ENCODE measurements around the gene POLA1.
A peak's percentile ranks its signal among the peaks of the same experiment; 100 is the strongest.
"Not testable (repeated sequence)": the region's sequence is repeated elsewhere in the genome, so short reads cannot be mapped to it uniquely, and the experiment has no call there.

The POLA1 gene

DNA sequence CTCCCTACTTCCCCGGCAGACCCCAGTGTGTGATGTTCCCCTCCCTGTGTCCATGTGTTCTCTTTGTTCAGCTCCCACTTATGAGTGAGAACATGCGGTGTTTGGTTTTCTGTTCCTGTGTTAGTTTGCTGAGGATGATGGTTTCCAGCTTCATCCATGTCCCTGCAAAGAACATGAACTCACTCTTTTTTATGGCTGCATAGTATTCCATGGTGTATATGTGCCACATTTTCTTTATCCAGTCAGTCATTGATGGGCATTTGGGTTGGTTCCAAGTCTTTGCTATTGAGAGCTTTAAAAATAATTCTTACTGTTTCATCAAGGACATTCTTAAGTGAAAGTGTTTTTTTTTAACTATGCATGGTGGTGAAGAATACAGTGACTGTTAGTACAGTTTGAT is 126.1 kb downstream of the POLA1 start:
- not testable (repeated sequence) for DNase-seq

DNA sequence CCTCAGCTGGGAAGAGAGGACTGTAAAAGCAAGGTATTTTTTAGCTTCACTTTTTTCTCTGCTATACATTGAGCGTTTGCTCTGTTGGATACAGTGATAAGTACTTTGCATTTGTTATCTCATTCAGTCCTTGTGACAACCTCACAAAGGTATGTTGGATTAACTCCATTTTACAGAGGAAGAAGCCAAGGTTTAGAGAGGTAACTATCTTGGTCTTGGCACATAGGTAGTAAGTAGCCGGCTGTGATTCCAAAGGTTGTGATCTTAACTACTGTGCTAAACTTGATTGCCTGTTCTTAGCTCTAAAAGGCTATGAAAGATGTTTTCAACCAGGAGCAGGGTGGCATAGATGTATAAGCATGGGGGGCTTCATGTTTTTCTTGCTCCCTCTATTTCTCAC is 134.4 kb downstream of the POLA1 start:
- no peak for DNase-seq

DNA sequence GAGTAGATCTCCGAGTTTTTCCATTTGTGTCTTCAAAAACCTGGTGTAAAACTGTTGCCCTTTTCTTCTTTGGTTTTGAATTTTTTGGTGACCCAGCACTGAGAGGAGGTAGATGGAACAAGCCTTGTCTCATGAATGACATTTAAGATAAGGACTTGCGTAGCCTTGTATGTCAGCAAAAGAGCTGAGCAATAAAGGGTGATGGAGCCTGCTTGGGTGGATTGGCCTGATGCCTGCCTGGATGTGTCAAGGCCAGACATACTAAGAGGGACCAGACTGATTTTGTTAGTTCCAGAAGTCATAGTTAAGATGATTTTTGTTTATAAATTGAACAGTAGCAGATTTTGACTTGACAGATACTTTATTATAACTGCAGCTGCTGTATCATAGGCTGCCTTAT is 134.9 kb downstream of the POLA1 start:
- no peak for DNase-seq

DNA sequence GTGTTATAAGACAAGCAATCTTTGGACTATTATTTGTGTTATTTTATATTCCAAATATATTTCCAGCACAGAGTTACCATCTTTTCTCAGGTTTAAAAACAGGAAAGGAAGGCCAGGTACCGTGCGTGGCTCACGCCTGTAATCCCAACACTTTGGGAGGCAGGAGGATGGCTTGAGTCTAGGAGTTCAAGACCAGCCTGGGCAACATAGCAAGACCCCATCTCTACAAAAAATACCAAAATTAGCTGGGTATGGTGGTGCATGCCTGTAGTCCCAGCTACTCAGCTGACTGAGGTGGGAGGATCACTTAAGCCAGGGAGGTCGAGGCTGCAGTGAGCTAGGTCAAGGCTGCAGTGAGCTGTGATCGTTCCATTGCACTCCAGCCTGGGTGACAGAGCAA is 140.0 kb downstream of the POLA1 start:
- no peak for DNase-seq

DNA sequence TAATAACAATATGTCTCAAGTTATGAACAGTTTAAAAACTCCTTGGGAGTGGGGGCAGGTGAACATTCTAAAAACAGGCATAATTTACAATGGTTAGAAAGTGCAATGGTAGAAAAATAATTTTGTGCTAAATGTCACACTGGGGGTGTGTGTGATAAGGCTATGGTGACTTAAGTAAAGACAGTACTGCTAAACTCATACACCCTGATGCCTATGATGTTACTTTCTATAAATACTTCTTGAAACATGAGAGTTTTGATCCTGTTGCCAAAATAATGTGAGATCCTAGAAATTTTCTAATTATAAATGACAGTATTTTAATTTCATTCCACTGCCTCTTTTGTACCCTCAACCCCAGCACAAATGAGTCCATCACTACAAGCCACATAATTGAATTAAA is 144.2 kb downstream of the POLA1 start:
- DNase-seq: no peak

DNA sequence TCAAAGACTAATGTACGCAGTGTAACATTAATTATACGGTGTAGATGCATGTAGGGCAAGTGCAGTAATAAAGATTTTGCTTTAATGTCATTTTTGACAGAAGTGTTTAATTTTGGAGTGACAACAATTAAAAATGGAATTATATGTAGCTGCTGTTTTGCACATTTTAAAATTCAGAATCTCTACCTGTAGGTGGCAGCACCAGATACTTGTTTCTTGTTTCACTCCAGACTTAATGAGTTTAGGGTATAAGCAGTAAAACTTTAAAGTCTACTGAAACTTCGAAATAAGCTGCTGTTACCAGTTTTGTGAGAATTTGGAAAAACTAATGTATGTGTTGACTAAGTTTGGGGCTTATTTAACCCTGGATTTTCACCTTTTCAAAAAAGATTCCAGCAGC is 144.9 kb downstream of the POLA1 start:
- peak in 1 of 2 experiments; percentile 49 for DNase-seq

DNA sequence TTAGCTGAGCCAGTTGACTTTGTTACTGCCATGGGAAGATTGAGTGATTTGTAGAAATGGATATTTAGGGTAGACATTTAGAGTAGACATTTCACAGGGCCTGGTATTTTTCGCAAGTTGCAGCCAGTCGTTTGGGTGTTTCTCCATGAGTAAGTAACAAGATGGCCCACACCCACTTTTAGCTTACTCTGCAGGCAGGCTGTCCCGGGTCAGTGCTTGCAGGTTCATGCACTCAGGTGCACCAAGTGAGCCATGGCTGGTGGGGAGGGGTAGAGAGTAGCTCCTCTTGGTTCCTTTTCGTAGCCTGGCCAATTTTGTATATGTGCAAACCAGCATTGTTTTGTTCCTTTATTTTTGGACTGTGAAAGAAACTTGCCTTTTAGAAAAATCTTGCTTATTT is 145.6 kb downstream of the POLA1 start:
- no peak for DNase-seq

DNA sequence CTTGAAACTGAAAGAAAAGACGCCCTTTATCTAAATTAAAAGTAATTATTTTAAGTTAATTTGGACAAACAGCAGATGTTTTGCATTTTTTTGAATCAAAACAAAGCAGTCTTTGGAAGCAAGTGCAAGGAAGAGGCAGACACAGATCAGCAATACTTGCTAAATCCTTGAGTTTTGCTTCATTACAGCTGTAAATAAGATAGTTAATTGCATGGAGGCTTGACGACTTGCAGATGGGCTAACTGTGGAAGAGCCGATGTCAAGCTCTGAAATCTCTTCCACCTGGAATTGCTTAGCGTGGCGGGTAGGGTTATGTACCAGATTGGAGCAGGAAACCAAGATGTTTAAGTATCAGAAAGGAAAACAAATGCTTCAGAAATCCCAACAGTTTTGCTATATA is 148.8 kb downstream of the POLA1 start:
- DNase-seq: no peak

DNA sequence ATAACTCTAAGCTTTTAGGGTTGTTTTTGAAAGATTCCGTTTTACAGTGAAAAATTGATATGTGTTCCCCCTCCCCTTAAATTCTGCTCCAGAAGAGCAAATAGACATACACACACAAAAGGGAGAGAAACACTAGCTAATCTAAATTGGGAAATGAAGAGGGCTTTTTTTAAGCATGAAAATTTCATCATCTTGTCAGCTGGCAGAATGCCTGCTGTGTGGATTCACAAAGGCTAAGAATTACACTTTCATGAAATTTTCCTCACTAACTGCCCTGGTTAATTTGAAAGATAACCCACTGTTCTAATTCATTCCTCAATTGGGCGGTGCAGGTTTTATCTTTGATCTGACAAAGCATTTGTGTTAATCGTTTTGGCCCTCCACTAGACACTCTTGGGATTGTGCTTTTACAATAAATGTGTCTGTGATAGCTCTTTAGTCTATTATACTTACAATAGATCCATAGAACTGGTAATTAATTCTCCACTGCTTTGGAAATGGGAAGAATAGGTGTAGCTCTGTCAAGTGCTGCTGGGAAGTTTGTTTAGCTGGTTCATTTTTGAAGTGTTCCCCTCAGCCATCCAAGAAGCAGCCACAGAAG is 152.9 kb downstream of the POLA1 start:
- DNase-seq: no peak

DNA sequence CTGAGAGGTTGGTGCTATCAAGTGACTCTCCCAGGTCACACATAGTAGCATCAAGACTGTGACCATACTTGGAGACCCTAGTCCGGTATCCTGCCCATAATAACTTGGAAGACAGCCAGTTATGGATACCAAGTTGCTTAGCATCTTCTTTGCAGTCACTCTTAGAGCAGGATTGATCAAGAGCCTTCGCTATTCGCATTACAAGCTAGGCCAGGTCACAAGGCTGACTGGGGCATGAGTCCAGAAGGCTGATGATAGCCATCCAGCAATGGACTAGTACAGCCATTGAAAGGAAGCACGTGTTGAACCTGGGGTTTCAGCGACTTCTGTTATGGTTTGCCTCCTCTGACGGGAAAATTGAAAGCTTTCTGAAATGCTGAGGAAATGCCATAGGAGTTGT is 157.6 kb downstream of the POLA1 start:
- DNase-seq: no peak

DNA sequence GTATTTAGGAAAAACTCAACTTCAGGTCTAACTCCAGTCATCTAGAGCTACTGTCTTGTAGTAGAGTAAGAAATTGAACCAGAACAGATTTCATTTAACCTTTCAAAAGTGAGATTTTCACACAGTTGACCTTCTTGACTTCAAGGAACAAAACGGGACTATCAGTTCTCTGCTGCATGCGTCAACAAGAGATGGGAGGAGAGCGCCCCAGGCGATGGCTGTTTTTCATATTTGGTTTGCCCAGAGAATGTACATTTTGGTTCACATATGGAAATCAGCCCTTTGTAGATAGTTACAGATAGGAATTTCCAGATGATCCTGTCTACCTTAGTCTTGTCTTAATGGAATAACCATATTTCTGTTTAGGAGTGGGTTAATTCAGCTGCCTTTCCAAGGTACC is 158.1 kb downstream of the POLA1 start:
- peak in 1 of 2 experiments; percentile 34 for DNase-seq

DNA sequence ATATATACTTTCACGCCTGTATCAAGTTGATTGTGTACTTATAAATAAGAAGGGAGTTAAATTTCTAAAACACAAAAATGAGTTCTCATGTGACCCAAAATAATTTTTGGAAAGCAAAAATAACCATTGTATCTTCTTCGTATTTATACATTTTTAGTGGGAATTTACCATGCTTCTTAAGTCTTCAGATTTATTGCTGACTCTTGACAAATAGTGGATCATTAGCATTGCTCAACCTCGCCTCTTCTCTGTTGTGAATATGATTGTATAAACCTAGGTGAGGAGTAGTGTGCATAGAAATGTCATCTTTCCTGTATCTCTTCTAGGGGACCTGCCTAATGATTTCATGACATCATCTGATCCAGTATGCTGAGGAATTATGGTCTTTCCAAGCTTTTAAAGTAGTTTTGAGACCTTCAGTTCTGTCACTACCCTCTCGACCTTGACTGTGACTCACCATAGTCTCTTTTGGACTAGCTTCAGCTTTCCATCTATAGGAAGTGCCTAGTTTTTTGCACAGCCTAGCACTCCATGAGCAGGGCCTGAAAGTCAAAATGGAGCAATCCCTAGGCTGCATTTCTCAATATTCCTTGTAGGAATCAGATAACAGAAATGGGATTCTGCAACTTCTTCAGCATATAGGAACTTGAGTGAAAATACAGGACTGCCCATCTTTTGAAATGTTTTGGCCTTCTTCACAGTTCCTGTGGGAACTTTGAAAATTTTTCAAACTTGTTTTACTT is 164.5 kb downstream of the POLA1 start:
- DNase-seq: no peak

DNA sequence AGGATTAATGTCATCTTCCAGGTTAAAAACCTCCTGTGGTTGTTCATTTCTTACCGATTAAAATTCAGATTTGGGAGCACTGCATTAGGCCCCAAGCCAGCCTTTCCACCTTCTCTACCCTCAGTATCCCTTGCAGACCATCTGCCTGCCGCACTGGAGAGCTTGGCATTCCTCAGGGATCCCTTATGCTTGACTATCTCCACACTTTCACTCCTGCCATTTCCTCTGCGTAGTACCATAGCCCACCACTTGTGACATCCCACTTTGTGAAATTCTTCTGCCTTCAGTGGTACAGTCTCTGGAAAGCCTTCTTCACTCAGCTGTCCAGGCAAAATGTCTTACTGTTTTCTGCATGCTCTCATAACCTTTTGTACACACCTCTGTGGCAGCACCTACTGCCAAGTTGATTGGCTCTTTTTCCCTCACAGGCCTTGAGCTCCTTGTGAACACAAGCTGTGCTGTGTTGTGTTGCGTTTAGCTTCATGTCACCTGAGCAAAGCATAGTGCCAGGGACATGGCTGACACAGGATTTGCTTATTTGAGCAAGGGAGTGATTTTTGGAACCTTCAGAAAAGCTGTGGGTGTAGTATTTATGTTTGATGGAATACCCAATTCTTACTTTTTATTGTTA is 165.6 kb downstream of the POLA1 start:
- no peak for DNase-seq

DNA sequence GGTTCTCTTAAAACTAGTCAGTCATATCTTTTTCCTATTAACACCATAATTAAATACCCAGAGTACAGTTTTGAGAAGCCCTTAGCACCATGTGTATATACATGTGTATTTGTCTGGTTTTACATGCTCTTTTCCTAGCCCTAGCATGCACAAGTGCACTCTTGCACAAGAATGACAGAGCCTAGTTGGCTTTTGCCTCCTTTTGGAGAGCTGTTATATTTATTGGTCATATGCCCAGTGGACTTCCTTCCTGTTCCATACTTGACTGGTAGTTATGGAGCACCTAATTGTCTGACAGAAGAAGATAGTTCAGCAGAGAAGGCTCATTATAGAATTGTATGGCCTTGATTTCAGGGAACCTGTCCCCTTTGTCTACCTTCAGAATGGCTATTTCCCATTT is 166.4 kb downstream of the POLA1 start:
- DNase-seq: no peak

DNA sequence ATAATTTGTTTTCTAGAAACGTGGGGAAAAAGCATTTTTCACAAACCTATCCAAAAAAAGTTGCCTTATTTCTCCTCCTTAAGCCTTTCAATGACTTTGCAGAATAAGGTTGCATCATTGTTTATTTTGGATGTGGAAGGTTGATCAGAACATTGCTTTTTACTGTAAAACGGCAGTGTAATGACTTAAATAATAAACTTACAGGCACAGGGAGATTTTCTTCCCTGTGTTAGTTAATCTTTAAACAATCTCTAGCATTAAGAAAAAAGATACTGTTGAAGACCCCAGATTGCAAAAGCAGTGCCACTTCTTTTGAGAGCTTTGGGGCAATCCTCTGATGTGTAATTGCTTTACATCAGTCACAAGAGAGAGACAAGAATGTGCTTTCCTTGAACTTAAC is 168.6 kb downstream of the POLA1 start:
- no peak for DNase-seq

DNA sequence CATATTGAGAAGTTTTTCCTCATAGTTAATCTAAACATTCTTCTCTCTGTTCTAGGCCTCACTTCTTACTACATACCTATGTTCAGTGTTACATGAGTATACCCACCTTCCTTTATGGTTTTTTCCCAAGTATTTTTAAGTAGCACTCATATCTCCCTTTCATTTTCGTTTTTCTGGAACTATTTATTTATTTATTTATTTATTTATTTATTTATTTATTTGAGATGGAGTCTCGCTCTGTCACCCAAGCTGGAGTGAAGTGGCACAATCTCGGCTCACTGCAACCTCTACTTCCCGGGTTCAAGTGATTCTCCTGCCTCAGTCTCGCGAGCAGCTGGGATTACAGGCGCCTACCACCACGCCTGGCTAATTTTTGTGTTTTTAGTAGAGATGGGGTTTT is 170.1 kb downstream of the POLA1 start:
- DNase-seq: not testable (repeated sequence)

DNA sequence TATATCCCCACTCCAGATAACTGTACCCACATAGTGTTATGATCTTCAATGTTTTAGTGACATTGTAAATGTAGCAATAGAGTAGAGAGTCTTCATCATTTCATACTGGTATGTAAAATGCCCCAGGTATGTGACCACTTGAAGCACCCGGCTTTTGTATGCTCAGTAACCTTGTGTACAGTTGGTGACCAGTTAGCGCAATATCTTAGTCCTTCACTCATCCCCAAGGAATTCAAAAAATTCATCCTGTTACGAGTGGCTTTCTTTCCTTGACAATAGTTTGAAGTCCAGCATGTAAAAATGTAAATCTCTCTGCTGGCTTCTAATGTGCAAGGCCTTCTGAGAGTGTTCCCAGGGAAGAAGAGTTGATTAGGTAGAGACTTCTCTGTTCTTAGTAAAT is 176.4 kb downstream of the POLA1 start:
- DNase-seq: no peak

DNA sequence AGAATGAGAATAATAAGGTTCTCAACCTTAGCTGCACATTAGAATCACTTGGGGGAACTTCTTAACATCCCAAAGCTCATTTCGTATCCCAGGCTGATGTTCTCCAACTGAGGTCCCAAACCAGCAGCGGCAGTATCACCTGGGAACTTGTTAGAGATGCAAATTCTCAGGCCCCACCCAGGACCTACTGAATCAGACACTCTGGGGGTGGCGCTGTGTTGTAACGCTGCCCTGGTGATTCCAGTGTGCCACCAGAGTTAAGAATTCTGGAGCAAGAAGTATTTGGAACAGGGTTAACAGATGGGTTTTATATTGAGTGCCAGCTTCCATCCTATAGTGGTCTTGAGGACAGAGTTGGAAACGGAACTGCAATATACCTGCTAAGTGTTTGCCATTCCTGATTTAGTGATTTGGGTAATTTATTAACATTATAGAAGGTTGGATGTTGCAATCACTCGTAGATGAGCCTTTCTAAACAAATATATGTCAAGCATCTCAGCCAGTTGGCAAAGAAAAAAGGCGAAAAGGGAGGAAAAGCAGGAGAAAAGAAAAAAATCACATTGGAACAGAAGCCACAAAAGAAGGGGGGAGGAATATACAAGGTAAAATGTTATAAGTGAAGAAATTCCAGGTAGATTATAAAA is 181.0 kb downstream of the POLA1 start:
- peak; percentile 7 to 64 for DNase-seq

DNA sequence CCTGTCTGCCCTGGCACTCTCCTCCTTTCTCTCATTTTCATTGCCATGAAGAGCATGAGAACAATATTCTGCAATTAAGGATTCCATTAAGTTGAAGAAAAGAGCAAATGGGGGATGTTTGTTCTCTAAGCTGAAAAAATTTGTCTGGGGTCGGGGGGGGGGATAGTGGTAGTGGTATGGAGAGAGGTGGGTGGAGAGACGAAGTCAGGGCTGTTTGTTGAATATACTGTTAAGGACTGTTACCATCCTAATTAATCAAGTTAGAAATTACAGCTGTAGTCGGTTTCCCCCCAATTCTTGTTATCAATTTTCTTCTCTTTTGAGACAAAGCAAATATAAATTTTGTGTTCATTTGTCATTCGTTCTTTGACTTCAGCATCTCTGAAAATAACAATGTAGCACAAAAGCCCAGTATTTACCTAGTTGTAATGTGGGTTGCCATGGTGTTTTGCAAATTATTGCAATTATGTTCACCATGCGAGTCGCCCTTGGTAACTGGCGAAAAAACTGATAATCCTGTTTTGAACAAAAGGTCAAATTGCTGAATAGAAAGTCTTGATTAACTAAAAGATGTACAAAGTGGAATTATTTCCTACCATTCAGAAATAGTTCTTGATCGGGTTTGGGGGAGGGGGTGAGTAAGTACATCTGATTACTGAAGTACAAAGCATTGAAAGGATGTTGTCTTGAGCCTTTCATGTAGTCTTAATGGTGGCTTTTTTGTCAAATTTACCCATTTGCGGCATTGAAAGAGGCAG is 183.0 kb downstream of the POLA1 start:
- DNase-seq: no peak

DNA sequence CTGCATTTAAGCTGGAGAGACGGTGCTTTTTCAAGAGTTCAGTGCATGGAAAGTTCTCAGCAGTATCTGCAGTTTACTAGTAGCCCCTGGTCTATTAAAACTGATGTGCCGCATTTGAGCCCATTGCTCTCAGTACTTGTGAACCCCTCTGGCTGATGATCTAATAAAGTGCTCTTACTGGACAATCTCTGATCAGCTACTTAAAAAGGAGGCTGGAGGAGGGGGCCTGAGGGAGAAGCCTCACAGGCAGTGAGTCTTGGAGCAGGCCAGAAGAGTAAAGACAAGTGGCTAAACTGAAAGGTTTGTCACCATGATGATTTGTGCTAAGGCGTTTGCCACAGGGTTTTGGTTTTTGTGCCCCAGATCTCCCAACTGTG is 183.6 kb downstream of the POLA1 start:
- no peak for DNase-seq

DNA sequence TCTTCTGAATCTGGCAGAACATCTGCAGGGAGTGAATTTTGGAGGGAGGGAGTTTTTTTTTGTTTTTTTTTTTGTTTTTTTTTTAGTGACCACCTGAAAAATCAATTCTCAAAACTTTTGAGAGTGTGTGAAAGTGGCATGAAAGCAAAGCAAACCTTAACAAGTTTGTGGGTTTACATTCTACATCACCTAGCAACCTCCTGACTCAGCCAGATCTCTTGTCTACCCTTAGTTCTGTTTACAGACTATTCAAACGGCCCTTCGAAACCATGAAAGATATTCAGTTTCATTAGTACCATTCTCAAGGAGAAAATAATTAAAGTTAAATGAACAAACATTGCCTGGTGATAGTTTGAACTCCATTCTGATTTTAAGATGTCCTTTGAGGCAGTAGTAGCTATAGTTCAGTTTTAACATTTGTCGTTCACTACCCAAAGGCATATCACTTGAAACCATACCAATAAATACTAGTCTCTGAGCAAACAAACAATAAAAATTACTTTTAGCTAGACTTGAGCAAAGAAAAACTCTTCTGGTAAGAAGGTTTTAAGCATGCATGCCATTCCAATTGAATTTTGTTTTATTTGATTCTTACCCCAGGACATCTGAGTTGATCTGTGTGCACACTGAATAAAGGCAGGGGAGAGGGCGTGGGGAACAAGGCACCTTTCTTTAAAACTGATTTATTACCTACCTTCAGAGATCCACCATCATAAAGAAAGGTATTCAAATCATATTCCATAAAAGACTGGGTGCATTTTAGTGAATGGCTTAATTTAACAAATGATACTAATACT is 184.3 kb downstream of the POLA1 start:
- DNase-seq: peak; percentile 6 to 35

DNA sequence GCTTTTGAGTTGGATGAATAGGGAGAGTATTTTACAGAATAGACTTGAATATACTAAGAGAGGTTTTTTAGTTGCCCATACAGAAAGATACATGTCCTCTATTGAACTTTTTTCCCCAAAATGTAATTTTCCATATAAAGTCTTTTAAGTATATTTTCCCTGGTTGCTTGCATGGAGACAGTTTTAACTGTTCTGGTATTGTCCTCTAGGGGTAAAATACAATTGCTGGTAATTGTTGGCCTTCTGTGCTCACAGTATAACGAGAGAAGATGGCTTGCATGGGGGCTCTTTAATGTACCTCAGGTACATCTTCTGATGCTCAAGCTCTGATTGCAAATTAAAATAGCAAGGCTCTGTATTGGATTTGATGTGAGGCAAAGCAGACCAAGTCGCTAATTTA is 186.0 kb downstream of the POLA1 start:
- DNase-seq: no peak

Data from NCI-H526 (cell line).